H7 (cell line): ENCODE results near the gene NOS1AP. TPM values are rescaled to one million over a fixed set of nuclear protein-coding genes. Genes with fewer than 3 reads are reported as not detected.

Experiments
- DNase-seq: peaks from one replicate; pipeline ENCODE4 v3.0.0; 2012
- H3K27me3 ChIP-seq: 2 replicates; pipeline ENCODE4 v1.6.0; 2011; ENCODE audit warnings: mild to moderate bottlenecking, low read length; ENCODE audit not compliant: control insufficient read depth, insufficient read depth
- H3K36me3 ChIP-seq: replicated peaks from 2 replicates; pipeline ENCODE4 v1.5.1; 2011; ENCODE audit warnings: low read length; ENCODE audit not compliant: control insufficient read depth, insufficient read depth
- H3K4me3 ChIP-seq: 2 replicates; pipeline ENCODE4 v1.5.1; 2011; ENCODE audit warnings: low read depth, mild to moderate bottlenecking, control low read depth, low read length, moderate library complexity; ENCODE audit not compliant: insufficient read depth
- total RNA-seq: library from RNA; depleted of rRNA; stranded (reverse); fragments of >200 nt; shearing (Covaris generic); gene quantifications from 2 replicates; pipeline ENCODE4 v1.2.3, GENCODE V29; 2014

NOS1AP gene
- total RNA-seq, 1 experiment from 2014 or later, result 5.4 TPM

GRCh38 chr1:162144853-162145252 lies 75.4 kb downstream of the NOS1AP start:
- Histone ChIP-seq H3K36me3 (no peaks in the 10 kb centered on the region), H3K4me3 (no peak overlapping the region), H3K27me3 (no peaks in the 10 kb centered on the region; the same call in 1 of the 2 replicates)
- peak; percentile 24 for DNase-seq

- Histone ChIP-seq H3K27me3 (no peaks in the 10 kb centered on the region; the same call in 1 of the 2 replicates), H3K36me3 (no peaks in the 10 kb centered on the region), H3K4me3 (no peak overlapping the region)
- peak; percentile 17 for DNase-seq
Measured at GRCh38 chr1:162145280-162145965, 75.9 kb downstream of the NOS1AP start.

- Histone ChIP-seq H3K27me3 (no peaks in the 10 kb centered on the region; the same call in 1 of the 2 replicates), H3K36me3 (no peaks in the 10 kb centered on the region), H3K4me3 (no peak overlapping the region)
- peak; percentile 30 for DNase-seq
Measured at GRCh38 chr1:162145966-162146696, 76.6 kb downstream of the NOS1AP start.

GRCh38 chr1:162147760-162148159 lies 78.3 kb downstream of the NOS1AP start:
- Histone ChIP-seq H3K4me3 (no peak overlapping the region), H3K36me3 (no peaks in the 10 kb centered on the region), H3K27me3 (no peaks in the 10 kb centered on the region; the same call in 1 of the 2 replicates)
- DNase-seq, result peak; percentile 71

- Histone ChIP-seq H3K27me3 (no peaks in the 10 kb centered on the region; the same call in 1 of the 2 replicates), H3K36me3 (no peaks in the 10 kb centered on the region), H3K4me3 (no peak overlapping the region)
- no peak for DNase-seq
Measured at GRCh38 chr1:162150112-162150511, 80.6 kb downstream of the NOS1AP start.

- H3K27me3 ChIP-seq, result no peaks in the 10 kb centered on the region; the same call in 1 of the 2 replicates
- DNase-seq, result no peak
- no peak overlapping the region for H3K4me3 ChIP-seq
- H3K36me3 ChIP-seq, result no peaks in the 10 kb centered on the region
Measured at GRCh38 chr1:162151900-162152829, 82.7 kb downstream of the NOS1AP start.

- Histone ChIP-seq H3K4me3 (no peak overlapping the region), H3K36me3 (no peaks in the 10 kb centered on the region), H3K27me3 (no peaks in the 10 kb centered on the region)
- no peak for DNase-seq
Measured at GRCh38 chr1:162153374-162153773, 83.9 kb downstream of the NOS1AP start.

GRCh38 chr1:162157469-162157868 lies 88.0 kb downstream of the NOS1AP start:
- H3K4me3 ChIP-seq, result no peak overlapping the region
- no peak for DNase-seq
- H3K27me3 ChIP-seq, result no peaks in the 10 kb centered on the region
- H3K36me3 ChIP-seq, result no peaks in the 10 kb centered on the region

- no peaks in the 10 kb centered on the region for H3K27me3 ChIP-seq
- H3K36me3 ChIP-seq, result no peaks in the 10 kb centered on the region
- no peak overlapping the region for H3K4me3 ChIP-seq
- DNase-seq, result no peak
Measured at GRCh38 chr1:162158624-162159271, 89.3 kb downstream of the NOS1AP start.

- Histone ChIP-seq H3K4me3 (no peak overlapping the region), H3K36me3 (no peaks in the 10 kb centered on the region), H3K27me3 (no peaks in the 10 kb centered on the region)
- DNase-seq, result no peak
Measured at GRCh38 chr1:162159515-162159914, 90.0 kb downstream of the NOS1AP start.

- no peaks in the 10 kb centered on the region for H3K36me3 ChIP-seq
- no peaks in the 10 kb centered on the region for H3K27me3 ChIP-seq
- DNase-seq, result no peak
- no peak overlapping the region for H3K4me3 ChIP-seq
Measured at GRCh38 chr1:162161916-162162550, 92.5 kb downstream of the NOS1AP start.

- no peak for DNase-seq
- Histone ChIP-seq H3K36me3 (no peaks in the 10 kb centered on the region), H3K27me3 (no peaks in the 10 kb centered on the region), H3K4me3 (no peak overlapping the region)
Measured at GRCh38 chr1:162165528-162165927, 96.0 kb downstream of the NOS1AP start.

GRCh38 chr1:162166917-162167615 lies 97.6 kb downstream of the NOS1AP start:
- no peaks in the 10 kb centered on the region for H3K36me3 ChIP-seq
- DNase-seq, result no peak

More at GRCh38 chr1:162166917-162167615, 97.6 kb downstream of the NOS1AP start:
- Histone ChIP-seq H3K4me3 (no peak overlapping the region), H3K27me3 (no peaks in the 10 kb centered on the region)
